Measurements from ENCODE around the gene TTC34.

The TTC34 gene

DNA sequence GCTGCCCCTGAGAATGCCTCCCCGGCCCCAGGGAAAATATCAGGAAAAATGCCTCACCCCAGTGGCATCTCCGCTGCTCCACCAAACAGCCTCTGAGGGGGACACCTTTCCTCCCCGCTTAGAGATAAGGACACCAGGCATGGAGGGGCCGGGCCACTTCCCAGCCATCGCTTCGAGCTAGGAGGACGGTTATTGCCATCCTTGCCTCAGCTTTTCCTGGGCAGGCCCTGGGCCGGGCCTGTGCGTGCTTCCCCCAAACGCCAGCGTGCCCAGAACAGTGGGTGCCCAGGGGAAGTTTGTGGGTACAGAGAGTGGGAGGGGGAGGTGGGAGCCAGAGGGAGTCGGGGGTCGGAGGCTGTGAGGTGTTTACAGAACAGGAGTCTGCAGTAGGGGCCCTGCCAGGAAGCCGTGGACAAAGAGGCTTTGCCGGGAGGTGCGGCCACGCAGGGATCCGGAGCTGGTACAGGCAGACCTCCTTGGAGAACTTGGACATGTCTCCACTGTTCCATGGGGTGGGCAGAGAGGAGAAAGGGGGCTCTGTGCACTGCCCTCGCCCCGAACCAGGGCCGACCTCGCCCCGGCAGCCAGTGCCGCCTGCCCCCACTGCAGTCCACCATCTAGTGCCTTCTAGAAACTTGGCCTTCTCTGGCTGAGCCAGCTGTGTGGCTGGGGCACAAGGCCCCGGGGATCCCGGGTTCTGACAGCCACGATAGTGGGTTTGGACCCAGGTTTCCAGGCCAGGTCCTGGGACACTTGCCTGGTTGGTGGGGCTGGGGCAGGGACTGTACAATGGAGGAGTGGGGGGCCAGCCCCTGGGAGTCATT is 33.5 kb upstream of the TTC34 start:
- H3K27ac Mint-ChIP-seq (ENCODE audit: low read depth) = no peak overlapping the region
- ATAC-seq (replicated peaks; ENCODE audit: extremely low read depth, poor library complexity, severe bottlenecking) (no peak), DNase-seq (ENCODE audit: low spot score in 2 of 2) (no peak)
- H3K9me3 Mint-ChIP-seq = no peaks in the 10 kb centered on the region
- H3K36me3 Mint-ChIP-seq (ENCODE audit: insufficient read depth) = no peaks in the 10 kb centered on the region
- H3K4me3 Mint-ChIP-seq = no peak overlapping the region
- no peaks in the 10 kb centered on the region for H3K4me1 Mint-ChIP-seq
- H3K27me3 Mint-ChIP-seq = peaks cover 16% of the 10 kb centered on the region

DNA sequence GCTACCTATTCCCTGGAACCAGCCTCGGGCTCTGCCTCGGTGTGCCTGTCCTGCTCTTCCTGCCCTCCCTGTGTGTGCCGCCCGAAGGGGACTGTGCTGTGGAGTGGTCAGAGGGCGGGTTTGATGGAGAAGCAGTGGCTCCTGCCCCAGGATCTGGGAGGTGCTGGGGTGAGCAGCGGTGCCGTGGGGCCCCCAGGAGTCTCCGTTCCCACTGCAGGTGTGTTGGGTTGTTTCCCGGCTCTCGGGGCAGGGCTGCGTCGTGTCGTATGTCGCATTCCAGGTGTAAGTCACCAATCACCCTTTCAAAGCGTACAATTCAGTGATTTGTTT is 32.6 kb upstream of the TTC34 start:
- Mint-ChIP-seq H3K4me3 (no peak overlapping the region), H3K36me3 (ENCODE audit: insufficient read depth) (no peaks in the 10 kb centered on the region), H3K27ac (ENCODE audit: low read depth) (no peak overlapping the region), H3K9me3 (no peaks in the 10 kb centered on the region), H3K27me3 (peaks cover 16% of the 10 kb centered on the region), H3K4me1 (no peaks in the 10 kb centered on the region)
- ATAC-seq (replicated peaks; ENCODE audit: extremely low read depth, poor library complexity, severe bottlenecking) (no peak), DNase-seq (ENCODE audit: low spot score in 2 of 2) (no peak)

DNA sequence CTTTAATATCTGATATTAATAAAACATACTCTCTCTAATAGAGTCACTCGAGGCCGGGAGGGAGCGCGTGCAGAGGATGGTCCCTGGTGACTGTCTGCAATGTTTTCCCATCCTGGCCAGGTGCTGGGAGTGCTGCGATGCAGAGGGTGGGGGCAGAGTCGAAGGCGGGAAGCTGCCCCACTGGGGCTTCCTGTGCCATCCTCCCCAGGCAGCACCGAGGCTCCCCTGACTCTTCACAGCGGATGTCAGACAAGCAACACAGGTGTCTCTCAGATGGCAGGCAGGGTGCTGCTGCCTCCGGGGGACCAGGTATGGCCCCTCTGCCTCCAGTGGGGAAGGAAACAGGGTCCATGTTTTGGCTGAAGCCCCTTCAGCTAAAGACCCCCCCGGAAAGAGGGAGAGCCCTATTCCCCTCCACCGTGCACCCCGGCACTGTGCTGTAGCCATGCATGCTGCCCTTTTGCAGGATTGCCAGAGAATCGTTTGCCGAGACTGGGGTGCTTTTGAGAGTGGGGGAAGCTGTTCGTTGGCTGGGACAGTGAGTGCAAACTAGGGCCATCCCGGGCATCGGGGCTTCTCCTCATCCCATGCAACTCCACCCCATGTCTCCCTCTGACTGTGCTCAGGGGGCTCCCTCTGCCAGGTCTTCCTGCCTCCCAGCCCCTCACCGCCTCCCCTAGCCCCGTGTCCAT is 32.1 kb upstream of the TTC34 start:
- no peaks in the 10 kb centered on the region for H3K9me3 Mint-ChIP-seq
- peaks cover 16% of the 10 kb centered on the region for H3K27me3 Mint-ChIP-seq
- DNase-seq (ENCODE audit: low spot score in 2 of 2) (no peak), ATAC-seq (replicated peaks; ENCODE audit: extremely low read depth, poor library complexity, severe bottlenecking) (no peak)
- no peaks in the 10 kb centered on the region for H3K4me1 Mint-ChIP-seq
- no peak overlapping the region for H3K27ac Mint-ChIP-seq (ENCODE audit: low read depth)
- H3K4me3 Mint-ChIP-seq = no peak overlapping the region
- no peaks in the 10 kb centered on the region for H3K36me3 Mint-ChIP-seq (ENCODE audit: insufficient read depth)

GRCh38 chr1:2832506-2833453 is 31.3 kb upstream of the TTC34 start:
- H3K27ac Mint-ChIP-seq (ENCODE audit: low read depth) = no peak overlapping the region
- H3K36me3 Mint-ChIP-seq (ENCODE audit: insufficient read depth) = no peaks in the 10 kb centered on the region
- H3K4me1 Mint-ChIP-seq = no peaks in the 10 kb centered on the region
- peaks cover under 1% of the 10 kb centered on the region for H3K9me3 Mint-ChIP-seq
- DNase-seq (ENCODE audit: low spot score in 2 of 2) = no peak
- H3K27me3 Mint-ChIP-seq = peaks cover 16% of the 10 kb centered on the region
- H3K4me3 Mint-ChIP-seq = no peak overlapping the region
- no peak for ATAC-seq (replicated peaks; ENCODE audit: extremely low read depth, poor library complexity, severe bottlenecking)

DNA sequence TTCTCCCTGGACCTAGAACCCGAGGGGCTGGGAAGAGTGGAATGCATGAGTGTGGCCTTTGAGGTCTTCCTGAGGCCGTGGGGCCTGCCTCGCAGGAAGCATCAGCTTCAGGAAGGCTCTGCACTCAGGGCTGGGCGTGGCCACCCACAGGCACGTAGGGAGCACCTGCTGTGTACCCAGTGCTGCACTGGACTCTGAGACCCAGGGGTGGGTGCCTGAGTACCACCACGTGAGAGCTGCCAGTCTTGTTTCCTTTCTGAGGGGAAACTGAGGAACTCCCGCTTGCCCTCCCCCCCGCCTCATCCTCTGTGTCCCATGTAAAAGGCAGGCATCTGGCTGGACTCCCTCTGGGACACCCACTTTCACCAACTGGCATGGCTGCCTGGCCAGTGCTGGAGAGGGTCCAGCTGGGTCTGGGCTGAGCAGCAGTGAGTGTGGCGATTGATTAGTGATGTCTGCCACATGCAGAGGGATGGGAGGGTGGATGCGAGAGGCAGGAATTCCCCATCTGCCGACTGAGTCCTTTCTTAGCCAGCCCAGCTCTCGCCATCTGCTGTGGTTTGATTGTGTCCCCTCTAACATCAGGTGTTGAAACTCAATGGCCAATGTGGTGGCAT is 30.2 kb upstream of the TTC34 start:
- DNase-seq (ENCODE audit: low spot score in 2 of 2) (no peak), ATAC-seq (replicated peaks; ENCODE audit: extremely low read depth, poor library complexity, severe bottlenecking) (no peak)
- Mint-ChIP-seq H3K9me3 (peaks cover 6% of the 10 kb centered on the region), H3K4me3 (no peak overlapping the region), H3K27ac (ENCODE audit: low read depth) (no peak overlapping the region), H3K27me3 (peaks cover 16% of the 10 kb centered on the region), H3K4me1 (no peaks in the 10 kb centered on the region), H3K36me3 (ENCODE audit: insufficient read depth) (no peaks in the 10 kb centered on the region)

DNA sequence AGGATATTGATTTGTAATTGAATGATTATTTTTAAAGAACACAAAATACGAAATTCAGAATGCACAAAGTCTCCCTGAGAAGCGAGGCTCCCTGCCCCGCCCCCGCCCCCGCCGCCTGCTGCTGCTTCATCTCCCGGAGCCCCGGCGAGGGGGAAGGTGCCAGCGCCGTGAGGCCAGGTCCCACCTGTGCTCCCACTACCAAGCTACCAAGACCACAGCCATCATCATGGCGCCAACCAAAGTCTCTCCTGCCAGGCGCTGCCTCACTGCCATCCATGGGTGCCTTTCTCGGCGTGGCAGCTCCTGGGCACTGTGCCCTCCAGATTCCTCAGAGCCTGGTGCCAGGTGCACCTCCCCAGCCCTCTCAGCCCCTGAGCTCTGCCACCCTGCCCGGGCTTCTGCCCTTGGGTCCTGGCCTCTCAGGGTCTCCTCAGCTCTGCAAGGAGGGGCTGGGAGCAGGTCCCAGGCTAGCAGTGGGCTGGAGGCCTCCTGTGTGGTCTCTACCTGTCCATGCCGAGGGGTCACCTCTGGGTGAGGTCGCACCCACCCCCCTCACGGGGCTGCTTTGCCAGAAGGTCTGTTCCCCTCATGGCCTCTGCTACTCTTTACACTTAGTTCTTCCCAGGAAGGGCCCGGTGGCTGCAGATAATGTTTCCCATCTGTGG is 29.4 kb upstream of the TTC34 start:
- Mint-ChIP-seq H3K9me3 (peaks cover 6% of the 10 kb centered on the region), H3K4me1 (no peaks in the 10 kb centered on the region), H3K4me3 (no peak overlapping the region), H3K27me3 (peaks cover 16% of the 10 kb centered on the region), H3K36me3 (ENCODE audit: insufficient read depth) (no peaks in the 10 kb centered on the region), H3K27ac (ENCODE audit: low read depth) (no peak overlapping the region)
- ATAC-seq (replicated peaks; ENCODE audit: extremely low read depth, poor library complexity, severe bottlenecking) (no peak), DNase-seq (ENCODE audit: low spot score in 2 of 2) (no peak)

DNA sequence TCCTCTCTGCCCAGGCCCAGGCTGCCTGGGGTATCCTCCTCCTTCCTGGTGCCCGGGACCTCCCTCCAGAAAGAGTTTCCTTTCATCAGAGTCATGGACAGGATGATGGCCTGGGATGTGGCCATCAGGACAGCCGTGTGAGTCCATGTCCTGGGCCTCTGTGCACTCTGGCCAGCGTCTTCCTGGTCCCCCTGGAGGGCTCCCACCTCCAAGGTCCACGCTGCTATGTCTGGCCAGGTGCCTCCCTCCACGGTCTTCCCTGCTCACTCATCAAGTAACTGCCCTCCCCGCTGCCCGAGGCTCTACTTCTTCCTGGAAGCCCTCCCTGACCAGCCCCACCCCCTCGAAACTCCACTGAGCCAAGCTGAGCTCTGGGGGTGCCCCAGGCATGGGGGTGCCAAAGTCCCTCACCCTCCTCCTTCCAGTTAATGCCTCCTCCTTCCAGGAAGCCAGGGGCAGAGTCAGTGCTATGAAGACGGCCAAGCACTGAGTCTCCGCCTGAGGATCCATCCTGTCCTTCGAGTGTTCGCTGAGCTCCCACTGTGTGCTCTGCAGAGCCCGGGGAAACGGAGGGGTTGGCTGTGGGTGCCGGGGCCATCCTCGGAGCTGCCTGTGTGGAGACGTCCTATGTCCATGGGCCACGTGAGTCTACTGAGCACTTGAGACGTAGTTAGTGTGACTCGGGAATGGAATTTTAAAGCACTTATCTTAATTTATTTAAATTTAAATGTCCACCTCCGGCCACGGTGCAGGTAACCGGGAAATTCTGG is 28.5 kb upstream of the TTC34 start:
- Mint-ChIP-seq H3K4me1 (no peaks in the 10 kb centered on the region), H3K27ac (ENCODE audit: low read depth) (no peak overlapping the region), H3K9me3 (peaks cover 6% of the 10 kb centered on the region), H3K27me3 (peaks cover 19% of the 10 kb centered on the region), H3K4me3 (no peak overlapping the region), H3K36me3 (ENCODE audit: insufficient read depth) (no peaks in the 10 kb centered on the region)
- no peak for DNase-seq (ENCODE audit: low spot score in 2 of 2)
- ATAC-seq (replicated peaks; ENCODE audit: extremely low read depth, poor library complexity, severe bottlenecking) = no peak

DNA sequence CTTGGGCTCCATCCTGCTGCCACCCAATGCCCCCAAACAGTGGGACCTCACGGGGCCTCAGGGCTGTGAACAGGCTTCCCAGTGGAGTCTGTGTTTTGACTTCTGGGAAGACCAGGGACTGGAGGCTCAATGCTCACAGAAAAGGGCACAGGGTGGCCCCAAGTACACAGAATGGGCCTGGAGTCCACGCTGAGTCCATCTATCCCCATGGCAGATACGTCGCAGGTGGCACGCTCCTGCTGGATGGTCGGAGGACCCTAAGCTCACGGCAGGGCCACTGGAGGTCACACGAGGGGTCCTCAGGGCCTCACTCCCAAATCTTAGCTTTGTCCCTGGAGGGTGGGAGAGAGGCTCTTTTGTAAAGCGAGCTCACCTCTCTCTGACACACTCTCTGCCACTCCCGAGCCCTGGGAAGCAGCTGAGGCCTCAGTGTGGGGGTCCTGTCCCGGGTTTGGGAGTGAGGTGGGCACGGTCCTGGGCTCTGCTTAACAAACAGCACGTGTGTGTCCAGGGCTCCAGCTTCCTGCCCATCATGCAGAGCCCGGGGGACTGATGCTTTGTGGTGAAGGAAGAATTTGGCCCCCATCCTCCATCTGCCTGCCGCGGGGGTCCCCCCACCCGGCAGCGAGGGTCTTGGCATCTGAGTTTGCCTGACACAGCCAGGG is 27.2 kb upstream of the TTC34 start:
- DNase-seq (ENCODE audit: low spot score in 2 of 2) (no peak), ATAC-seq (replicated peaks; ENCODE audit: extremely low read depth, poor library complexity, severe bottlenecking) (no peak)
- Mint-ChIP-seq H3K4me3 (no peak overlapping the region), H3K9me3 (peaks cover 6% of the 10 kb centered on the region), H3K27me3 (peaks cover 32% of the 10 kb centered on the region), H3K4me1 (peaks cover 4% of the 10 kb centered on the region), H3K27ac (ENCODE audit: low read depth) (no peak overlapping the region), H3K36me3 (ENCODE audit: insufficient read depth) (no peaks in the 10 kb centered on the region)

- Mint-ChIP-seq H3K36me3 (ENCODE audit: insufficient read depth) (no peaks in the 10 kb centered on the region), H3K27ac (ENCODE audit: low read depth) (no peak overlapping the region), H3K27me3 (peaks cover 24% of the 10 kb centered on the region), H3K9me3 (peaks cover 6% of the 10 kb centered on the region), H3K4me1 (peaks cover 4% of the 10 kb centered on the region), H3K4me3 (no peak overlapping the region)
- DNase-seq (ENCODE audit: low spot score in 2 of 2) (no peak), ATAC-seq (replicated peaks; ENCODE audit: extremely low read depth, poor library complexity, severe bottlenecking) (no peak)
These were observed 25.3 kb upstream of the TTC34 start for GRCh38 chr1:2826736-2827292.

DNA sequence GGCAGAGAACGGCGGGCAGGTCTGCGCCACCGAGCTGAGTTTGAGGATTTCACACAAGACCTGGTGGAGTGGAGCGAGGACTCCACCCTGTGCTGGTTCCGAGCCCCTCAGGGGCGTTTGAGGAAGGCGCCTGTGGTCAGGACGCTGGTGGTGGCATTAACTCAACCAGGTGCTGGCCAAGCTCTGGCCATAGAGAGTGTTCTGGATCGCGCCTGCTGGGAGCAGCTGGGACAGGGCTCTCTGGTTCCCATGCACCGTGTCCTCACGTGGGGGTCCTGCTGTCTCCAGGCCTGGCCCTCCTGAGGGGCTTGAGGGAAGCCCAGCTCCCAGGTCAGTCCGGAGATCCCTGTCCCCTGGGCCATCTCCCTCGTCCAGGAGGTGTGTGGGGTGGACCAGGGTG is 24.8 kb upstream of the TTC34 start:
- no peak overlapping the region for H3K4me3 Mint-ChIP-seq
- H3K9me3 Mint-ChIP-seq = peaks cover 6% of the 10 kb centered on the region
- H3K36me3 Mint-ChIP-seq (ENCODE audit: insufficient read depth) = no peaks in the 10 kb centered on the region
- peaks cover 4% of the 10 kb centered on the region for H3K4me1 Mint-ChIP-seq
- DNase-seq (ENCODE audit: low spot score in 2 of 2) (no peak), ATAC-seq (replicated peaks; ENCODE audit: extremely low read depth, poor library complexity, severe bottlenecking) (no peak)
- peaks cover 24% of the 10 kb centered on the region for H3K27me3 Mint-ChIP-seq
- H3K27ac Mint-ChIP-seq (ENCODE audit: low read depth) = no peak overlapping the region
